ENCODE measurements around the gene DDI1.

Gene DDI1

DNA sequence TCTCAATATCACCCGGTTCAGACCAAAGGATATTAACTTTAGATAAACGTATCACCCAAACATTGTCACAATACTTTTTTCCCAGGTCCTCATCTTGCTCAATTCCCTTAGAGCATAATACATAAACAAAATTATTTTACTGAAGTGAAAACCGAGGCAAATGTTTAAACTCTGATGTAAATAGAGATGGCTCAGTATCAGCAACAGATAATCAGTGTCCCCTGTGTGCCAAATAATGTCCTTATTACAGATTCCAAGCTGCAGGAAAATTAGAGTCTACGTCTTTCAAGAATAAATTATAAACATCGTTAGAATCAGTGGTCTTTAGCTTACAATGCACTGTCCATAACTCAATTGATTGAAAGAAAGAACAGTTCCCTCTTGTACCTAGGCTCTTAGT, 50.2 kb downstream of the DDI1 start:
- no peak for DNase-seq
